ENCODE measurements around the gene PLLP.

GRCh38 chr16:57263541-57264351 is 20.7 kb downstream of the PLLP start:
- no peak for TF ChIP-seq CTCF (IDR thresholded peaks at IDR 0.05)
- TF ChIP-seq EZH2 (IDR thresholded peaks at IDR 0.05; ENCODE audit: borderline replicate concordance, insufficient read depth, low read depth, low read length, poor library complexity, severe bottlenecking) = no peak
